DND-41 (cell line): ENCODE results near the gene FGFBP3.

ENCODE experiments used
- CTCF ChIP-seq: IDR thresholded peaks from 2 replicates; pipeline ENCODE4 v1.5.1; 2012; ENCODE audit warnings: borderline replicate concordance, low read length, moderate library complexity, mild to moderate bottlenecking; ENCODE audit not compliant: poor library complexity, severe bottlenecking; ENCODE audit errors: extremely low read depth
- EZH2 ChIP-seq: IDR thresholded peaks from 3 replicates; pipeline ENCODE4 v1.6.1; 2012; ENCODE audit warnings: borderline replicate concordance, low read depth, mild to moderate bottlenecking, moderate library complexity, low read length, inconsistent platforms; ENCODE audit not compliant: severe bottlenecking

DNA sequence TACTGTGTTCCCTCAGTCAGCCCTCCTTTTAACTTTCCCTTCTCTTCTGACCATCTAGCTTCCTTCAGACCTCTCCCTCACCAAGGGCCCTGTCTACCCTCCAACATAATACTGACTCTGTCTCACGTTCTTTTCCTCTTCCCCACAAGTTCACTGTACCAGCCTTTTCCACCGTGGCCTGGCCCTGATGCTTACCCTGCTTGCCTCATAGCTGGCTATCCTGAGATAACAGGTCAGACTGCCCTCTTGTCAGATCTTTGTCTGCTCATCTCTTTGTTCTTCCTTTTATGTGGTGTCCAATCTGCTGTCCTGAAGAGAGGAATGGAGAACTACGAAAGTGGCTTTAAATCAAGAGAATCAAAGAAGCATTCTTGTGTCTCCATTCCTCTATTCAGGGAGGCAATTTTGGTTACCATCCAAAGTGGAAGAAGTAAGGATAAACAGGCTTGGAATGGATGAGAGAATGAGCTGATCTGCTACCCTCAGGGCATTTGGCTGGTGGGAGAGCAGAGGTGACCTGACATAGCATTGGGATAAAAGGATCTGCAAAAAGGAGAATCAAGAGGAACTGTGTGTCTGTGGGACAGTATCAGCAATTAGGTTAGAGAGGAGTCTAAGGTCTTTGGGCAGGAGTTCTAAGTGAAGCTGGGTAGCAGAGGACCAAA lies 22.4 kb upstream of the FGFBP3 start:
- no peak for TF ChIP-seq CTCF
- TF ChIP-seq EZH2 = no peak
